ENCODE data around the gene CDH4.
"Not testable (repeated sequence)": the region's sequence is repeated elsewhere in the genome, so short reads cannot be mapped to it uniquely, and the experiment has no call there.

Gene CDH4

GRCh38 chr20:61850457-61850856, 598.4 kb downstream of the CDH4 start:
- Histone ChIP-seq H3K27me3 (ENCODE audit: control insufficient read depth, insufficient read depth, low read length) (no peaks in the 10 kb centered on the region), H3K36me3 (ENCODE audit: control insufficient read depth, insufficient read depth, low read length) (no peaks in the 10 kb centered on the region), H3K4me3 (ENCODE audit: low read depth, low read length) (no peak overlapping the region), H3K9ac (ENCODE audit: low read depth, low read length) (no peak overlapping the region), H3K4me1 (ENCODE audit: control insufficient read depth, insufficient read depth, low read length) (no peaks in the 10 kb centered on the region), H3K9me3 (ENCODE audit: control insufficient read depth, insufficient read depth, low read length) (no peaks in the 10 kb centered on the region)

GRCh38 chr20:61850926-61851900, 599.2 kb downstream of the CDH4 start:
- Histone ChIP-seq H3K9me3 (ENCODE audit: control insufficient read depth, insufficient read depth, low read length) (no peaks in the 10 kb centered on the region), H3K4me3 (ENCODE audit: low read depth, low read length) (no peak overlapping the region), H3K36me3 (ENCODE audit: control insufficient read depth, insufficient read depth, low read length) (no peaks in the 10 kb centered on the region), H3K9ac (ENCODE audit: low read depth, low read length) (no peak overlapping the region), H3K27me3 (ENCODE audit: control insufficient read depth, insufficient read depth, low read length) (no peaks in the 10 kb centered on the region), H3K4me1 (ENCODE audit: control insufficient read depth, insufficient read depth, low read length) (no peaks in the 10 kb centered on the region)

- Histone ChIP-seq H3K27me3 (ENCODE audit: control insufficient read depth, insufficient read depth, low read length) (no peaks in the 10 kb centered on the region), H3K9me3 (ENCODE audit: control insufficient read depth, insufficient read depth, low read length) (no peaks in the 10 kb centered on the region), H3K9ac (ENCODE audit: low read depth, low read length) (no peak overlapping the region), H3K4me1 (ENCODE audit: control insufficient read depth, insufficient read depth, low read length) (no peaks in the 10 kb centered on the region), H3K4me3 (ENCODE audit: low read depth, low read length) (no peak overlapping the region), H3K36me3 (ENCODE audit: control insufficient read depth, insufficient read depth, low read length) (no peaks in the 10 kb centered on the region)
Observed at GRCh38 chr20:61852268-61853072, 600.4 kb downstream of the CDH4 start.

- no peaks in the 10 kb centered on the region for H3K4me1 ChIP-seq (ENCODE audit: control insufficient read depth, insufficient read depth, low read length)
- H3K36me3 ChIP-seq (ENCODE audit: control insufficient read depth, insufficient read depth, low read length), result no peaks in the 10 kb centered on the region
- no peak overlapping the region for H3K9ac ChIP-seq (ENCODE audit: low read depth, low read length)
- no peaks in the 10 kb centered on the region for H3K27me3 ChIP-seq (ENCODE audit: control insufficient read depth, insufficient read depth, low read length)
- H3K4me3 ChIP-seq (ENCODE audit: low read depth, low read length), result no peak overlapping the region
- H3K9me3 ChIP-seq (ENCODE audit: control insufficient read depth, insufficient read depth, low read length), result no peaks in the 10 kb centered on the region
Observed at GRCh38 chr20:61853073-61854005, 601.3 kb downstream of the CDH4 start.

GRCh38 chr20:61854538-61854937, 602.5 kb downstream of the CDH4 start:
- H3K9me3 ChIP-seq (ENCODE audit: control insufficient read depth, insufficient read depth, low read length); H3K9ac ChIP-seq (ENCODE audit: low read depth, low read length); H3K4me3 ChIP-seq (ENCODE audit: low read depth, low read length); H3K4me1 ChIP-seq (ENCODE audit: control insufficient read depth, insufficient read depth, low read length); H3K27me3 ChIP-seq (ENCODE audit: control insufficient read depth, insufficient read depth, low read length); H3K36me3 ChIP-seq (ENCODE audit: control insufficient read depth, insufficient read depth, low read length): not testable (repeated sequence)

GRCh38 chr20:61855286-61855685, 603.2 kb downstream of the CDH4 start:
- H3K27me3 ChIP-seq (ENCODE audit: control insufficient read depth, insufficient read depth, low read length), result no peaks in the 10 kb centered on the region
- no peaks in the 10 kb centered on the region for H3K36me3 ChIP-seq (ENCODE audit: control insufficient read depth, insufficient read depth, low read length)
- no peak overlapping the region for H3K4me3 ChIP-seq (ENCODE audit: low read depth, low read length)
- H3K4me1 ChIP-seq (ENCODE audit: control insufficient read depth, insufficient read depth, low read length), result no peaks in the 10 kb centered on the region
- H3K9ac ChIP-seq (ENCODE audit: low read depth, low read length), result no peak overlapping the region
- no peaks in the 10 kb centered on the region for H3K9me3 ChIP-seq (ENCODE audit: control insufficient read depth, insufficient read depth, low read length)

GRCh38 chr20:61856626-61857413, 604.8 kb downstream of the CDH4 start:
- no peaks in the 10 kb centered on the region for H3K27me3 ChIP-seq (ENCODE audit: control insufficient read depth, insufficient read depth, low read length)

GRCh38 chr20:61857414-61857775, 605.3 kb downstream of the CDH4 start:
- no peak overlapping the region for H3K9ac ChIP-seq (ENCODE audit: low read depth, low read length)
- no peaks in the 10 kb centered on the region for H3K9me3 ChIP-seq (ENCODE audit: control insufficient read depth, insufficient read depth, low read length)
- no peak overlapping the region for H3K4me3 ChIP-seq (ENCODE audit: low read depth, low read length)
- no peaks in the 10 kb centered on the region for H3K36me3 ChIP-seq (ENCODE audit: control insufficient read depth, insufficient read depth, low read length)
- no peaks in the 10 kb centered on the region for H3K27me3 ChIP-seq (ENCODE audit: control insufficient read depth, insufficient read depth, low read length)
- no peaks in the 10 kb centered on the region for H3K4me1 ChIP-seq (ENCODE audit: control insufficient read depth, insufficient read depth, low read length)

More at GRCh38 chr20:61856626-61857413, 604.8 kb downstream of the CDH4 start:
- no peak overlapping the region for H3K4me3 ChIP-seq (ENCODE audit: low read depth, low read length)
- no peak overlapping the region for H3K9ac ChIP-seq (ENCODE audit: low read depth, low read length)
- no peaks in the 10 kb centered on the region for H3K4me1 ChIP-seq (ENCODE audit: control insufficient read depth, insufficient read depth, low read length)
- no peaks in the 10 kb centered on the region for H3K36me3 ChIP-seq (ENCODE audit: control insufficient read depth, insufficient read depth, low read length)
- H3K9me3 ChIP-seq (ENCODE audit: control insufficient read depth, insufficient read depth, low read length), result no peaks in the 10 kb centered on the region

- Histone ChIP-seq H3K4me3 (ENCODE audit: low read depth, low read length) (no peak overlapping the region), H3K27me3 (ENCODE audit: control insufficient read depth, insufficient read depth, low read length) (no peaks in the 10 kb centered on the region), H3K9ac (ENCODE audit: low read depth, low read length) (no peak overlapping the region), H3K36me3 (ENCODE audit: control insufficient read depth, insufficient read depth, low read length) (no peaks in the 10 kb centered on the region), H3K9me3 (ENCODE audit: control insufficient read depth, insufficient read depth, low read length) (no peaks in the 10 kb centered on the region), H3K4me1 (ENCODE audit: control insufficient read depth, insufficient read depth, low read length) (no peaks in the 10 kb centered on the region)
Observed at GRCh38 chr20:61857884-61858283, 605.8 kb downstream of the CDH4 start.

GRCh38 chr20:61859767-61860166, 607.7 kb downstream of the CDH4 start:
- Histone ChIP-seq H3K4me1 (ENCODE audit: control insufficient read depth, insufficient read depth, low read length) (no peaks in the 10 kb centered on the region), H3K4me3 (ENCODE audit: low read depth, low read length) (no peak overlapping the region), H3K27me3 (ENCODE audit: control insufficient read depth, insufficient read depth, low read length) (no peaks in the 10 kb centered on the region), H3K9me3 (ENCODE audit: control insufficient read depth, insufficient read depth, low read length) (no peaks in the 10 kb centered on the region), H3K9ac (ENCODE audit: low read depth, low read length) (no peak overlapping the region), H3K36me3 (ENCODE audit: control insufficient read depth, insufficient read depth, low read length) (no peaks in the 10 kb centered on the region)
